Smooth muscle cell (in vitro differentiated cells): ENCODE results near the gene PAXX. TPM values are rescaled to one million over a fixed set of nuclear protein-coding genes. Genes with fewer than 3 reads are reported as not detected.

Experiments
- DNase-seq: peaks from one replicate; lab custom pipeline; 2025; ENCODE audit not compliant: unreplicated experiment; lab: John Stamatoyannopoulos, UW
- H2AFZ ChIP-seq: fragments of 200-600 bp; sonication (generic); 2 replicates; pipeline ENCODE4 v1.6.0; 2016; ENCODE audit warnings: antibody characterized with exemption, low read depth, mild to moderate bottlenecking
- H3F3A ChIP-seq: fragments of 200-600 bp; sonication (generic); 2 replicates; pipeline ENCODE4 v1.6.0; 2017; ENCODE audit warnings: antibody characterized with exemption, low read depth
- H3K27ac ChIP-seq: fragments of 200-600 bp; sonication (generic); 2 replicates; pipeline ENCODE4 v1.5.1; 2016; ENCODE audit warnings: low read depth, mild to moderate bottlenecking
- H3K27me3 ChIP-seq: fragments of 200-600 bp; sonication (generic); 2 replicates; pipeline ENCODE4 v1.6.1; 2016; ENCODE audit warnings: low read depth, mild to moderate bottlenecking
- H3K36me3 ChIP-seq: fragments of 200-600 bp; sonication (generic); 2 replicates; pipeline ENCODE4 v1.5.1; 2016; ENCODE audit warnings: low read depth
- H3K4me1 ChIP-seq: fragments of 200-600 bp; sonication (generic); 2 replicates; pipeline ENCODE4 v1.5.1; 2016; ENCODE audit warnings: low read depth
- H3K4me2 ChIP-seq: fragments of 200-600 bp; sonication (generic); 2 replicates; pipeline ENCODE4 v1.6.0; 2016; ENCODE audit warnings: mild to moderate bottlenecking
- H3K4me3 ChIP-seq: fragments of 200-600 bp; sonication (generic); 2 replicates; pipeline ENCODE4 v1.5.1; 2016; ENCODE audit warnings: mild to moderate bottlenecking
- H3K79me2 ChIP-seq: fragments of 200-600 bp; sonication (generic); 2 replicates; pipeline ENCODE4 v1.6.0; 2016; ENCODE audit warnings: low read depth, mild to moderate bottlenecking
- H3K9ac ChIP-seq: fragments of 200-600 bp; sonication (generic); 2 replicates; pipeline ENCODE4 v1.6.0; 2016; ENCODE audit warnings: low read depth
- H3K9me3 ChIP-seq: fragments of 200-600 bp; sonication (generic); replicated peaks from 2 replicates; pipeline ENCODE4 v1.5.1; 2016; ENCODE audit warnings: low read depth
- H4K20me1 ChIP-seq: fragments of 200-600 bp; sonication (generic); 2 replicates; pipeline ENCODE4 v1.6.0; 2016; ENCODE audit warnings: low read depth
- CTCF ChIP-seq: fragments of 200-600 bp; sonication (generic); IDR thresholded peaks from 2 replicates; pipeline ENCODE4 v1.5.1; 2017; ENCODE audit warnings: borderline replicate concordance, mild to moderate bottlenecking, antibody characterized with exemption; ENCODE audit not compliant: insufficient read depth, poor library complexity, severe bottlenecking
- WGBS: methylation state at CpG from one replicate; pipeline ENCODE4 v1.1.7; 2016; ENCODE audit warnings: low lambda C conversion rate; 5-methylcytosine and 5-hydroxymethylcytosine counted together
- polyA plus RNA-seq: library from polyadenylated mRNA; unstranded; fragments of >200 nt; fragmentation: Nextera tagmentation; extraction: Ambion mirVana; gene quantifications from 2 replicates; pipeline ENCODE4 v1.2.1, GENCODE V29; 2016
- total RNA-seq: library from RNA; depleted of rRNA; stranded (reverse); fragments of >200 nt; gene quantifications from 2 replicates; pipeline ENCODE4 v1.2.3, GENCODE V29; 2014

The PAXX gene
- total and polyA plus RNA-seq, 2 experiments from 2014 or later: 27.4 to 62.0 TPM

GRCh38 chr9:137038916-137039315 is 46.7 kb downstream of the PAXX start:
- Histone ChIP-seq H3K36me3 (no peaks in the 10 kb centered on the region), H3K27me3 (no peaks in the 10 kb centered on the region), H3K4me2 (no peak overlapping the region), H3K9me3 (no peaks in the 10 kb centered on the region), H3K4me3 (no peak overlapping the region), H3K79me2 (no peaks in the 10 kb centered on the region), H4K20me1 (no peaks in the 10 kb centered on the region), H3F3A (no peaks in the 10 kb centered on the region), H2AFZ (no peak overlapping the region), H3K4me1 (no peaks in the 10 kb centered on the region), H3K27ac (no peak overlapping the region), H3K9ac (no peak overlapping the region)
- TF ChIP-seq CTCF: no peak
- no peak for DNase-seq
- 83% methylated on average over 9 of the region's 9 CpGs for WGBS

GRCh38 chr9:137039611-137040366 is 47.6 kb downstream of the PAXX start:
- H3F3A ChIP-seq: no peaks in the 10 kb centered on the region
- H3K4me2 ChIP-seq: no peak overlapping the region
- H3K79me2 ChIP-seq: no peaks in the 10 kb centered on the region
- TF ChIP-seq CTCF: no peak
- H3K27ac ChIP-seq: no peak overlapping the region
- H3K27me3 ChIP-seq: peaks cover 8% of the 10 kb centered on the region
- H2AFZ ChIP-seq: no peak overlapping the region
- H3K4me3 ChIP-seq: no peak overlapping the region
- H3K4me1 ChIP-seq: no peaks in the 10 kb centered on the region
- no peaks in the 10 kb centered on the region for H3K36me3 ChIP-seq
- peaks cover 7% of the 10 kb centered on the region for H4K20me1 ChIP-seq
- no peak for DNase-seq
- no peak overlapping the region for H3K9ac ChIP-seq
- no peaks in the 10 kb centered on the region for H3K9me3 ChIP-seq
- 94% methylated on average over 22 of the region's 32 CpGs for WGBS

- DNase-seq: no peak
- Histone ChIP-seq H3K4me3 (no peak overlapping the region), H3K9ac (no peak overlapping the region), H3K9me3 (no peaks in the 10 kb centered on the region), H4K20me1 (peaks cover 12% of the 10 kb centered on the region), H3K4me2 (no peak overlapping the region), H3K36me3 (no peaks in the 10 kb centered on the region), H3K79me2 (no peaks in the 10 kb centered on the region), H3K27me3 (peaks cover 15% of the 10 kb centered on the region), H2AFZ (no peak overlapping the region), H3K4me1 (peaks cover 5% of the 10 kb centered on the region), H3K27ac (no peak overlapping the region), H3F3A (no peaks in the 10 kb centered on the region)
- WGBS: 93% methylated on average over 22 of the region's 23 CpGs
- no peak for TF ChIP-seq CTCF
Observed at GRCh38 chr9:137040568-137040967, 48.3 kb downstream of the PAXX start.

GRCh38 chr9:137041124-137041523 is 48.9 kb downstream of the PAXX start:
- peaks cover 12% of the 10 kb centered on the region for H4K20me1 ChIP-seq
- TF ChIP-seq CTCF: no peak
- 75% methylated on average over 11 of the region's 16 CpGs for WGBS
- peaks cover 18% of the 10 kb centered on the region for H3K27me3 ChIP-seq
- no peaks in the 10 kb centered on the region for H3F3A ChIP-seq
- no peak overlapping the region for H3K9ac ChIP-seq
- H3K79me2 ChIP-seq: no peaks in the 10 kb centered on the region
- peaks cover 8% of the 10 kb centered on the region for H3K4me1 ChIP-seq
- H3K27ac ChIP-seq: no peak overlapping the region
- no peaks in the 10 kb centered on the region for H3K36me3 ChIP-seq
- no peak overlapping the region for H2AFZ ChIP-seq
- H3K4me2 ChIP-seq: no peak overlapping the region
- no peak for DNase-seq
- no peaks in the 10 kb centered on the region for H3K9me3 ChIP-seq
- H3K4me3 ChIP-seq: no peak overlapping the region
